Adipocyte (in vitro differentiated cells): ENCODE results near the gene MRPL17.
"Not testable (repeated sequence)": the region's sequence is repeated elsewhere in the genome, so short reads cannot be mapped to it uniquely, and the experiment has no call there.

ENCODE experiments used
- DNase-seq: peaks from one replicate; pipeline ENCODE4 v3.0.0-alpha.2; 2015; ENCODE audit warnings: low read depth
- H3K27me3 ChIP-seq: replicated peaks from 2 replicates; pipeline ENCODE4 v1.7.0; 2013; ENCODE audit warnings: mild to moderate bottlenecking, low read length, moderate library complexity; ENCODE audit not compliant: control insufficient read depth, insufficient read depth
- H3K36me3 ChIP-seq: 2 replicates; pipeline ENCODE4 v1.7.0; 2013; ENCODE audit warnings: low read length, mild to moderate bottlenecking, moderate library complexity; ENCODE audit not compliant: control insufficient read depth, insufficient read depth, severe bottlenecking
- H3K4me1 ChIP-seq: 2 replicates; pipeline ENCODE4 v1.7.0; 2013; ENCODE audit warnings: mild to moderate bottlenecking, low read length, moderate library complexity; ENCODE audit not compliant: control insufficient read depth, insufficient read depth
- H3K4me3 ChIP-seq: 2 replicates; pipeline ENCODE4 v1.7.0; 2013; ENCODE audit warnings: mild to moderate bottlenecking, low read length, moderate library complexity
- H3K9ac ChIP-seq: 2 replicates; pipeline ENCODE4 v1.7.0; 2013; ENCODE audit warnings: mild to moderate bottlenecking, low read length, moderate library complexity
- H3K9me3 ChIP-seq: 2 replicates; pipeline ENCODE4 v1.7.0; 2013; ENCODE audit warnings: mild to moderate bottlenecking, low read length, moderate library complexity; ENCODE audit not compliant: control insufficient read depth

The MRPL17 gene

GRCh38 chr11:6703247-6704063 lies 20.3 kb upstream of the MRPL17 start:
- peak; percentile 94 for DNase-seq
- peaks cover 6% of the 10 kb centered on the region for H3K4me1 ChIP-seq
- no peaks in the 10 kb centered on the region for H3K36me3 ChIP-seq
- H3K9me3 ChIP-seq: no peaks in the 10 kb centered on the region
- H3K4me3 ChIP-seq: no peak overlapping the region
- H3K9ac ChIP-seq: no peak overlapping the region
- no peaks in the 10 kb centered on the region for H3K27me3 ChIP-seq

- not testable (repeated sequence) for H3K36me3 ChIP-seq, H3K4me1 ChIP-seq, H3K9ac ChIP-seq, H3K4me3 ChIP-seq, DNase-seq, H3K27me3 ChIP-seq, H3K9me3 ChIP-seq
Observed at GRCh38 chr11:6701955-6702354, 18.8 kb upstream of the MRPL17 start.

- DNase-seq: no peak
- Histone ChIP-seq H3K4me3 (no peak overlapping the region), H3K27me3 (no peaks in the 10 kb centered on the region), H3K9ac (no peak overlapping the region), H3K4me1 (peaks cover 40% of the 10 kb centered on the region), H3K36me3 (no peaks in the 10 kb centered on the region), H3K9me3 (no peaks in the 10 kb centered on the region)
Observed at GRCh38 chr11:6695377-6695776, 12.2 kb upstream of the MRPL17 start.

GRCh38 chr11:6694229-6694535 lies 11.0 kb upstream of the MRPL17 start:
- Histone ChIP-seq H3K4me1 (peaks cover 40% of the 10 kb centered on the region), H3K36me3 (no peaks in the 10 kb centered on the region), H3K9me3 (no peaks in the 10 kb centered on the region), H3K4me3 (no peak overlapping the region), H3K27me3 (no peaks in the 10 kb centered on the region), H3K9ac (no peak overlapping the region)
- no peak for DNase-seq

GRCh38 chr11:6693342-6694228 lies 10.4 kb upstream of the MRPL17 start:
- Histone ChIP-seq H3K27me3 (no peaks in the 10 kb centered on the region), H3K9me3 (no peaks in the 10 kb centered on the region), H3K9ac (peak overlapping the region; percentile 46), H3K4me3 (no peak overlapping the region), H3K4me1 (peaks cover 40% of the 10 kb centered on the region), H3K36me3 (no peaks in the 10 kb centered on the region)
- peak; percentile 59 for DNase-seq

- Histone ChIP-seq H3K9me3 (no peaks in the 10 kb centered on the region), H3K9ac (no peak overlapping the region), H3K4me3 (no peak overlapping the region), H3K27me3 (no peaks in the 10 kb centered on the region), H3K36me3 (no peaks in the 10 kb centered on the region), H3K4me1 (peaks cover 40% of the 10 kb centered on the region)
- DNase-seq: no peak
Observed at GRCh38 chr11:6692128-6692527, 9.0 kb upstream of the MRPL17 start.

GRCh38 chr11:6690431-6691132 lies 7.4 kb upstream of the MRPL17 start:
- not testable (repeated sequence) for H3K36me3 ChIP-seq, H3K9me3 ChIP-seq, H3K9ac ChIP-seq, H3K4me3 ChIP-seq, H3K27me3 ChIP-seq, DNase-seq
- peaks cover 31% of the 10 kb centered on the region for H3K4me1 ChIP-seq

- Histone ChIP-seq H3K4me3 (no peak overlapping the region), H3K36me3 (no peaks in the 10 kb centered on the region), H3K4me1 (peaks cover 12% of the 10 kb centered on the region), H3K9me3 (no peaks in the 10 kb centered on the region), H3K27me3 (no peaks in the 10 kb centered on the region), H3K9ac (no peak overlapping the region)
- DNase-seq: no peak
Observed at GRCh38 chr11:6687876-6688275, 4.7 kb upstream of the MRPL17 start.

- H3K4me1 ChIP-seq: peaks cover 18% of the 10 kb centered on the region
- no peaks in the 10 kb centered on the region for H3K9me3 ChIP-seq
- no peaks in the 10 kb centered on the region for H3K27me3 ChIP-seq
- no peak overlapping the region for H3K9ac ChIP-seq
- H3K4me3 ChIP-seq: no peak overlapping the region
- H3K36me3 ChIP-seq: peaks cover 6% of the 10 kb centered on the region
- no peak for DNase-seq
Observed at GRCh38 chr11:6686006-6686405, 2.9 kb upstream of the MRPL17 start.

GRCh38 chr11:6684068-6684467 lies 928 bp upstream of the MRPL17 start:
- Histone ChIP-seq H3K4me3 (peak overlapping the region; percentile 92), H3K36me3 (peaks cover 14% of the 10 kb centered on the region), H3K4me1 (peaks cover 21% of the 10 kb centered on the region), H3K9ac (peak overlapping the region; percentile 95)
- H3K27me3 ChIP-seq, H3K9me3 ChIP-seq: not testable (repeated sequence)
- DNase-seq: peak; percentile 11

GRCh38 chr11:6682591-6682935 lies 577 bp downstream of the MRPL17 start:
- H3K36me3 ChIP-seq: peaks cover 14% of the 10 kb centered on the region
- peaks cover 21% of the 10 kb centered on the region for H3K4me1 ChIP-seq
- H3K27me3 ChIP-seq: no peaks in the 10 kb centered on the region
- H3K9me3 ChIP-seq: no peaks in the 10 kb centered on the region
- no peak for DNase-seq
- H3K4me3 ChIP-seq: peak overlapping the region; percentile 92
- peak overlapping the region; percentile 95 for H3K9ac ChIP-seq
